Osteocyte (in vitro differentiated cells): ENCODE measurements around the gene SDSL. TPM values are rescaled to one million over a fixed set of nuclear protein-coding genes. Genes with fewer than 3 reads are reported as not detected.

Experiments used
- DNase-seq: peaks from one replicate; pipeline ENCODE4 v3.0.0; 2021; ENCODE audit warnings: mixed read lengths; ENCODE audit not compliant: unreplicated experiment; ENCODE audit errors: extremely low spot score
- H3K27ac Mint-ChIP-seq: one replicate; pipeline ENCODE4 v1.8.0; 2021; ENCODE audit warnings: mild to moderate bottlenecking, mixed read lengths; ENCODE audit not compliant: unreplicated experiment
- H3K27me3 Mint-ChIP-seq: one replicate; pipeline ENCODE4 v1.8.0; 2021; ENCODE audit warnings: mixed read lengths; ENCODE audit not compliant: unreplicated experiment
- H3K36me3 Mint-ChIP-seq: one replicate; pipeline ENCODE4 v1.8.0; 2021; ENCODE audit warnings: mixed read lengths; ENCODE audit not compliant: unreplicated experiment
- H3K4me1 Mint-ChIP-seq: one replicate; pipeline ENCODE4 v1.8.0; 2021; ENCODE audit warnings: mixed read lengths; ENCODE audit not compliant: unreplicated experiment
- H3K4me3 Mint-ChIP-seq: one replicate; pipeline ENCODE4 v1.8.0; 2021; ENCODE audit warnings: mild to moderate bottlenecking, moderate library complexity, mixed read lengths; ENCODE audit not compliant: unreplicated experiment
- H3K9me3 Mint-ChIP-seq: one replicate; pipeline ENCODE4 v1.8.0; 2021; ENCODE audit warnings: mixed read lengths; ENCODE audit not compliant: unreplicated experiment
- CTCF ChIP-seq: fragments of 200-600 bp; sonication (generic); IDR thresholded peaks from 2 replicates; pipeline ENCODE4 v1.5.0; 2021; ENCODE audit warnings: antibody characterized with exemption, mild to moderate bottlenecking, moderate library complexity
- total RNA-seq: library from RNA; stranded (reverse); gene quantifications from 2 replicates; pipeline ENCODE4 v1.2.1, GENCODE V29; 2021

The SDSL gene
- total RNA-seq, 1 donor from 2014 or later = 6.2 TPM

GRCh38 chr12:113449839-113450238 lies 27.7 kb downstream of the SDSL start:
- no peak for DNase-seq
- no peaks in the 10 kb centered on the region for H3K4me1 Mint-ChIP-seq
- no peak overlapping the region for H3K27ac Mint-ChIP-seq
- H3K9me3 Mint-ChIP-seq = no peaks in the 10 kb centered on the region
- TF ChIP-seq CTCF = no peak
- H3K4me3 Mint-ChIP-seq = no peak overlapping the region
- no peaks in the 10 kb centered on the region for H3K36me3 Mint-ChIP-seq
- peaks cover 24% of the 10 kb centered on the region for H3K27me3 Mint-ChIP-seq

GRCh38 chr12:113452458-113452857 lies 30.3 kb downstream of the SDSL start:
- no peak for TF ChIP-seq CTCF
- Mint-ChIP-seq H3K4me3 (no peak overlapping the region), H3K36me3 (no peaks in the 10 kb centered on the region), H3K27me3 (peaks cover 22% of the 10 kb centered on the region), H3K27ac (no peak overlapping the region), H3K4me1 (no peaks in the 10 kb centered on the region), H3K9me3 (no peaks in the 10 kb centered on the region)
- DNase-seq = no peak

GRCh38 chr12:113453330-113453729 lies 31.1 kb downstream of the SDSL start:
- DNase-seq = no peak
- H3K27me3 Mint-ChIP-seq = peaks cover 22% of the 10 kb centered on the region
- no peaks in the 10 kb centered on the region for H3K9me3 Mint-ChIP-seq
- H3K36me3 Mint-ChIP-seq = no peaks in the 10 kb centered on the region
- H3K4me3 Mint-ChIP-seq = no peak overlapping the region
- H3K4me1 Mint-ChIP-seq = no peaks in the 10 kb centered on the region
- H3K27ac Mint-ChIP-seq = no peak overlapping the region
- no peak for TF ChIP-seq CTCF

- Mint-ChIP-seq H3K27me3 (peaks cover 36% of the 10 kb centered on the region), H3K36me3 (no peaks in the 10 kb centered on the region), H3K4me3 (no peak overlapping the region), H3K4me1 (no peaks in the 10 kb centered on the region), H3K27ac (no peak overlapping the region), H3K9me3 (no peaks in the 10 kb centered on the region)
- no peak for TF ChIP-seq CTCF
- DNase-seq = no peak
These were observed 34.0 kb downstream of the SDSL start for GRCh38 chr12:113456199-113456598.

GRCh38 chr12:113456761-113457160 lies 34.6 kb downstream of the SDSL start:
- DNase-seq = no peak
- Mint-ChIP-seq H3K27ac (no peak overlapping the region), H3K4me3 (no peak overlapping the region), H3K4me1 (no peaks in the 10 kb centered on the region), H3K9me3 (no peaks in the 10 kb centered on the region), H3K27me3 (peaks cover 41% of the 10 kb centered on the region), H3K36me3 (no peaks in the 10 kb centered on the region)
- no peak for TF ChIP-seq CTCF
